SIG-M5 treated with dmso at 0.1 percent for 504 hours (cell line): ENCODE results near the gene CCDC195.
"Not testable (repeated sequence)": the region's sequence is repeated elsewhere in the genome, so short reads cannot be mapped to it uniquely, and the experiment has no call there.

Experiments used
- DNase-seq: peaks from one replicate; lab custom pipeline; 2025; ENCODE audit not compliant: unreplicated experiment; lab: John Stamatoyannopoulos, UW

Gene CCDC195

DNA sequence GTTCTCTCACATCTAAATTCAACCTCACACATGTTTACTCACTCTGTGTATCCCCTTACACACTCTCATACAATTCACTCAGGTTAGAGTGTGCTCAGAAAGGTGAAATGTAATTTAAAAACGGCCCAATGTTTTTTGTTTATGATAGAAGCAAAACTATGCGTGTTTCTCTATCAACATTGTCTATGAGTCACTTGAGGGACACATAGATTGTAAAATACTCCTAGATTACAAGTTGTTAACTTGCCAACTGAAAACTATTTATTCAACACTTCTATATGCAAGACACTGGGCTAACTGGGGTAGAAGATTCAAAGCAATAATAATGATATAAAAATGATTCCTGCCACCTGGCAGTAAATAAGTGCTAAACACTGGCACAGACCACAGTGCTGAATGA is 24.6 kb downstream of the CCDC195 start:
- no peak for DNase-seq

DNA sequence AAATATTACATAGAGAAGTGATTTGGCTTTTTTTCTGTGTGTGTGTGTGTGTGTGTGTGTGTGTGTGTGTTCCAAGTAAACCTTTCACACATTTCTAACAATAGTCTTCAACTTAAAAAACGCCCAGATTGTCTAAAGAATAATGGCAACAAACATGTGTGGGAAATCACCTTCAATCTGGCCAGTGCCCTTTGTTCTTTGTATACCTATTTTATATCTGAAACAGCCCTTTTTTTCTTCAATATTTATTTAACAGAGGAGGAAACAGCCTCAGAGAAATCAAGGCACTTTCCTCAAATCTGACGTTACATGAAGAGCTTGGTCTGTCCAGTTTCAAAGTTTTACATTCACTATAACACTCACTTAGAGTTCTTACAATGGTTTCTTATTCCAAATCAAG is 25.3 kb downstream of the CCDC195 start:
- DNase-seq = no peak

DNA sequence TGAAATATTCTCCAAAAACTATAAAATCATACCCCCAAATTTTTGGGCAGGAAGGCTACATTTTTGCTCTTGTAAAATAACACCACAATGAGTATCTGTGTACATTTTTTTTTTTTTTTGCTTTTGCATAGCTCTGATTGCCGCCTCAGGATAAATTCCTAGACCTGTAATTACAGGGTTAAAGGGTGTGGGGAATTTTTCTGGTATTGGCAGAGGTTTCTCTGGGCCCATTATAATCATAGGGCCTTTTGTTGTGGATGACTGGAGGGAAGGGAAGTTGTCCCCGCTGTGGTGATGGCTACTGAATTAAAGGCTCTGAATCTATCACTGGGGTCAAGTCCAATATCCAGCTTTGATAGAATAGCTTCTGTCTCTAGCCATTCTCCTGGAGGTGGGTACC is 26.6 kb downstream of the CCDC195 start:
- no peak for DNase-seq

DNA sequence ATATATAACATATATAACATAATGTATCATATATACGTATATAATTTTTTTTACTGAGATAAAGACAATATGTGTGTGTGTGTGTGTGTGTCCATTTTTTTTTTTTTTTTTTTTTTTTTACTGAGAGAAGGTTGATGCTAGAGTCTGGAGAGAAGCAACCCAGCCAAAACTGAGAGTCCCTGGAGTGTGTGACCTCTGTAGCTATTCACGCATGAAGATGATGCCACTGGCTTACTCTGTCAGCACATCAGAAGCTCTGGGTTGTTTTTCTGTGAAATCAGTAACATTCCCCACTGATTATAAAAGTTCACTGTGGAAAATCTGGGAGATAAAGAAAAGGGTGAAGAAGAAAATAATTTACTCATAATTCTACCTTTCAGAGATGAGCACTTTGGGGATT is 27.2 kb downstream of the CCDC195 start:
- DNase-seq = no peak

DNA sequence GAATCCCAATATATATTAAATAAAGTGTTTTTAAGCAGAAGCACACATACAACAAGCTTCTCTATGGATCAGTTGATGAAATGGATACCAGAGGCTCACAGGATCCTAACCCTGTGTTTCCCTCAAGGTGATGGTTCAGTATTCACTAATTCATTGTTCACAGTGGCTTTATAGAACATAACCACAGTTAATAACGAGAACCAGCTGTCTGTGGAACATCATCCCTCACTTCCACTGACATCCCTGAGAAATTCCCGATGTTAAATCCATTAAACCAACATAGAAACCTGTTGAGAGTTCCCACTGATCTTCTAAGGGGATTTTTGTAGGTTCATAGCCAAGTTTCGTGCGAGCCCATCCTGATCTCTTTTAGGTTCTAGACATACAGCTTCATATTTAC is 29.0 kb downstream of the CCDC195 start:
- no peak for DNase-seq

DNA sequence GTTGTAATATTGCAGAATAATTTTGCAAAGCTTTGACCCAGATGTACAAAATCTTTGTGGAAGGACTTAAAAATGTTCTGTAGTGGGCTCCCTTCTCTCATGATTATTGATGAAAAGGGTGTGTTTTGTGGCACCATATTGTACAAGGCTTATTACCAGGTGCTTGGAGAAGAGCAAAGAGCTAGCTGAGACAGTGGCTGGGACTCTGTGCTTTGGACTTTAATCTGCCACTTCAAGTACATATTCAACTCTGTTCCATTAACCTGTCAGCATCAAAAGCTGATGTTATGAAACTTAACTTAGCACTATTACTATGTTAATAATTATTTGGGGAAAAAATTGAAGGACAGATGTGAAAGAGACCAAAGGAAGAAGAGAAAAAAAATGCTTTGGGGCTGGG is 31.0 kb downstream of the CCDC195 start:
- no peak for DNase-seq

DNA sequence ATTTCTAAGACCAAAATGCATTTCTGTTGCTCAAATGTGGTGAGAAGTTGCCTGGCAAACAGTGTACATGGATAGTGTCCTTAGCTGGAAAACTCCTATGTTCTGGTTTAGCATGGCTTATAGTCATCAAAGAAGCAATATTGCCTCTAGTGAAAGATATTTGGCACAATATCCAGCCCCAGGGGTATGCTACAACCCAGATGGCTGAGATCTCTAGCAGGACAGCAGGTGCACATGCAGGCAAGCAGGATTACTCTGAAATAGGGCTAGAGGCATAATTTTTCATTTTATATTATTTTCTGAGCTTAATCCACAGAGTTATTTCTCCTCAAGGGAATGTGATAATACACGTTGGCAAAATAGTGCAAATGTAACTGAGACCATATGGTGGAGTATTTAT is 34.0 kb downstream of the CCDC195 start:
- no peak for DNase-seq

DNA sequence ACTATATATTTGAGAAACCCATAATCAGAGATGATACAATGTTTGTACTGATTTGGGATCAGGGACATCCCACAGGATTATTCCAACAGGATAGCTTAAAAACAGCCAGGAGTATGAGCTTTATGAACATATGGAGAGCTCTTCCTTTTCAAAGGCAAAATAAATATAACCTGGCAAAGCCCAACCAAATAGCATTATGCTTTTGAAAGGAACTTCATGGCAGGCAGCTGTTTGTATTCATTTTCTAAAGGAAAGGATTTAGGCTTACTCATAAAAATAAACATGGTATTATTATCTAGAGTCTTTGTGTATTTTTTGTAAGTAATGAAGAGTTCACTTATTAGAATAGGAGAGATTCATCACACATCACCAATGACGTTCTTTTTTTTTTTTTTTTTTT is 44.4 kb downstream of the CCDC195 start:
- DNase-seq = no peak

DNA sequence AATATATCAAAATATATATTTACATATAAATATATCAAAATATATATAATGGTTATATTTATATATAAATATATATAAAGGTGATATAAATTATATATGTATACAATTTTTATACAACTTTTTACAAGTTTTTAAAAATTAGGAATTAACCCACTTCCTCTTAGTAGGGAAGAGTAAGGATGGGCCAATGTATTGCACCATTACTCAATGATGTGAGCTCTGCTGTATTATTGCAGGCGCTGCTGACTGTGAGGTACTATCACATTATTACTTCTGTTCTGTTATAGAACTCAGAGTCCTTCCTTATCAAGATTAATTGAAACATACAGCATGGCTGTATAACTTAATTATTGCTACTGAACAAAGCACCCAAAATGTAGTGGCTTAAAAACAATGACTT is 46.0 kb downstream of the CCDC195 start:
- DNase-seq = peak; percentile 33

DNA sequence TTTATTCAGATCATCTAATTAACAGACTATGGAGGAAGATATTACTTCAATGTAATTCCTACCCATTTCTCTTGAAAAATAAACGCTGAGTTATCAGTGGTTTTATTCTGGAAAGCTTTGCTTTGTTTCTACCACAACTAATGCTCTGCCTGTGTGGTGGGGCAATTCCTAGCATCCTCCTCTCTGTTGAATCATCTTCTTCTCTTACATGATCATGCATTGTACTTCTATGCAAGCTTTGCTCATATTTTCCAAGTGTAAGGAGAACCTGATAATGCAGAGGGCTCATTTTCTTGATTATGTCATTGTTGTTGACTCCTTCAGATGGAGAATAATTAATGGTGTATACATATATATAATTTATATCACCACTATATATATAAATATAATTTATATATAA is 46.7 kb downstream of the CCDC195 start:
- DNase-seq = no peak

DNA sequence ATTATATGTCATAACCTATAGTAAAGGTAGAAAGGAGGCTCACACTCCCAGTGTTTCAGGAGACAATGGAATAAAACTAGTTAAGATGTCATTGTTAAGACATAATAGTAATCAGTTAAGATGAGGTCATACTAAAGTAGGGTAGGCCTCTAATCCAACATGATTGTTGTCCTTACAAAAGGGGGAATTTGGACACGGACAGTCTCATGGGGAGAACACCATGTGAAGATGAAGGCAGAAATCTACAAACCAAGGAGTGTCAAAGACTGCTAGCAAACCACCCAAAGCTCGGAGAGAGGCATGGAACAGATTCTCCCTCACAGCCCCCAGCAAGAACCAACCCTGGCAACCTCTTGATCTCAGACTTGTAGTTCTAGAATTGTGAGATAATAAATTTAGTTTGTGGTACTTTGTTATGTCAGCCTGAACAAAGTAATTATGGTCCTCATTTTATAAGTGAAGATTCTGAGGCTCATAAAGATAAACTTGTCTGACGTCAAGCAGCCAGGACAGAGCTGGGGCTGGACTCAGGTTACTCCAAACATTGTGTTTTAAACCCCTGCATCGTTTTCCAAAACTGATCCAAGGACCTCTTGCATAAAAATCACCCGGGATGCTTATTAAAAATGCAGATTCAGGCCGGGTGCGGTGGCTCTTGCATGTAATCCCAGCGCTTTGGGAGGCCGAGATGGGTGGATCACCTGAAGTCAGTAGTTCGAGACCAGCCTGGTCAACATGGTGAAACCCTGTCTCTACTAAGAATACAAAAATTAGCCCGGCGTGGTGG is 47.8 kb downstream of the CCDC195 start:
- DNase-seq = no peak

DNA sequence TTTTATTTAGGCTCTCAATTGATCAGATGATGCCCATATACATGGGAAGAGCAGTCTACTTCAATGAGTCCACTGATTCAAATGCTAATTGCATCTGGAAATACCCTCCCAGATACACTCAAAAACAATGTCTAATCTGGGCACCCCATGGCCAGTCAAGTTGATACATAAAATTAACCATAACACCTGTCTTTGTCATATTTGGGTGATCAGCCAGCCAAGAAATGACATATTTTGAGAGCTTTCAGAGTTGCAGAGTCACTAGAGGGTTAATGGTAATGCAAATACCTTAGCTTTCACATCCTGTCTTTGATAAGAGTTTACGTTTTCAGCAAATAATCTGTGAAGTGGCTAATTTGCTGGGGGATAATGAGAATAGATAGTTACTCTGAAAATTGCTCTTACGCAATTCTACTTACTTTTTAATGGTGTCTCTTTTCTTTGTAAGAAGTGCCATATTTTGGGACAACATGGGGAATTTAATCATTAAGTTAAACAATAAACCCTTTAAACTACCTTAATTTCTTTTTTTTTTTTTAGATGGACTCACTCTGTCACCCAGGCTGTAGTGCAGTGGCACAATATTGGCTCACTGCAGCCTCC is 49.1 kb downstream of the CCDC195 start:
- DNase-seq = no peak

DNA sequence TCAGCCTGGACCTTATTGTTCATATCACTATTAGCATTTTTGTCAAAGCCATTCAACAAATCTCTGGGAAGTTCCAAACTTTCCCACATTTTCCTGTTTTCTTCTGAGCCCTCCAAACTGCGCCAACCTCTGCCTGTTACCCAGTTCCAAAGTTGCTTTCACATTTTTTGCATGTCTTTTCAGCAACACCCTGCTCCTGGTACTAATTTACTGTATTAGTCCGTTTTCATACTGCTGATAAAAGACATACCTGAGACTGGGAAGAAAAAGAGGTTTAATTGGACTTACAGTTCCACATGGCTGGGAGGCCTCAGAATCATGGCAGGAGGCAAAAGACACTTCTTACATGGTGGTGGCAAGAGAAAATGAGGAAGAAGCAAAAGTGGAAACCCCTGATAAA is 52.8 kb downstream of the CCDC195 start:
- DNase-seq = not testable (repeated sequence)

DNA sequence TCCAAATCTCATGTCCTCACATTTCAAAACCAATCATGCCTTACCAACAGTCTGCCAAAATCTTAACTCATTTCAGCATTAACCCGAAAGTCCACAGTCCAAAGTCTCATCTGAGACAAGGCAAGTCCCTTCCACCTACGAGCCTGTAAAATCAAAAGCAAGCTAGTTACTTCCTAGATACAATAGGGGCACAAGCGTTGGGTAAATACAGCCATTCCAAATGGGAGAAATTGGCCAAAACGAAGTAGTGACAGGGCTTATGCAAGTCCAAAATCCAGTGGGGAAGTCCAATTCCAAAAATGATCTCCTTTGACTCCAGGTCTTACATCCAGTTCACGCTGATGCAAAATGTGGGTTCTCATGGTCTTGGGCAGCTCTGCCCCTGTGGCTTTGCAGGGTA is 54.5 kb downstream of the CCDC195 start:
- not testable (repeated sequence) for DNase-seq

DNA sequence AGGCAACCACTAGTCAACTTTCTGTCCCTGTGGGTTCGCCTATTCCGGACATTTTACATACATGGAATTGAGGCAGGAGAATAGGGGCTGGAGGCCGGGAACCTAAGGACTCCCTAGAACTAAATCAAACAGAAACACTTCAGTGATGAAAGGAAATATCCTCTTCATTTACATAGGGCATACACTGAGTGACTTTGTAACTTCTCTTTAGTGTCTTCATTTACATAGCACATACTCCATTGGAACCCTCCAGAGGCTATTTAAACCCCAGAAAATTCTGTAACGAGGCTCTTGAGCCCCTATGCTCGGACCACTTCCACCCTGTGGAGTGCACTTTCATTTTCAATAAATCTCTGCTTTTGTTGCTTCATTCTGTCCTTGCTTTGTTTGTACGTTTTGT is 56.5 kb downstream of the CCDC195 start:
- DNase-seq = no peak

DNA sequence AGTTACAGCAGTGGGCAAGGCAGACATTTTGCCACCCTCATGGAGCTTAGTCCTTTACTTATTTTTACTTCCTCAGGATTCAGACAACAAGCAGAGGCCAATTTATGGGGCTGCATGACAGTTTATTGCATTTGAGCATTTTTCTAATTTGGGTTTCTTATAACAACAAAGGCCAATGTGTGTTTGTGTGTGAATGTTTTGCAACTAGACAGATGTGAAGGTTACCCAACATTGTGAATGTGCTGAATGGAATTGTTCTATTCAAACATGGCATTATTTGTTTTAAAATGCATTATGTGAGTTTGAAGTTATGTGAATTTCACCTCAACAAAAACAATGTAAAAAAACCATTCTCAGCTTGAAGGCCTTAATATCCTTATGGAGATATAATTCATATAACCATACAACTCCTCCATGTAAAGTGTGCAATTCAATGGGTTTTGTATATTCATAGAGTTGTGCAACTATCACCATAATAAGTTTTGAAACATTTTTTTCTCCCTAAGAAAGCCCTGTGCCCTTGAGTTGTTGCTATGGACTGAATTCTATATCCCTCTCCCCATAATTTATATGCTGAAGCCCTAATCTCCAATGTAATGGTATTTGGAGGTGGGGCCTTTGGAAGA is 57.3 kb downstream of the CCDC195 start:
- DNase-seq = no peak

DNA sequence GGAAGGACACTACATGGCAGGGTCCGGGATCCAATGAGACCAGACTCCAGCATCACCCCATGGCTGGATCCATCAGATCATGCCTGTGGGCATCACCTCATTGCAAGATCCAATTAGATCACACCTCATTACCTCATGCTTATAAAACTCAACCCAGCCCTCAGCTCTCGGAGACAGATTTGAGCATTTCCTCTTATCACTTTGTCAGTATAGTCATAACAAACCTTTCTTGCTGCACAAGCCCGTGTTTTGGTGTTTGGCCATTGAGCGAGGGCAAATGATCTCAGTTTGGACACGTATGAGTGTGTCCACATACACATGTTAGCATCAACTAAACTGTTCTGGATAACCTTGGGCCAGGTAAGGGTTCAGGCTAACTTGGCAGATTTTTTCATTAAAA is 58.8 kb downstream of the CCDC195 start:
- DNase-seq = no peak

DNA sequence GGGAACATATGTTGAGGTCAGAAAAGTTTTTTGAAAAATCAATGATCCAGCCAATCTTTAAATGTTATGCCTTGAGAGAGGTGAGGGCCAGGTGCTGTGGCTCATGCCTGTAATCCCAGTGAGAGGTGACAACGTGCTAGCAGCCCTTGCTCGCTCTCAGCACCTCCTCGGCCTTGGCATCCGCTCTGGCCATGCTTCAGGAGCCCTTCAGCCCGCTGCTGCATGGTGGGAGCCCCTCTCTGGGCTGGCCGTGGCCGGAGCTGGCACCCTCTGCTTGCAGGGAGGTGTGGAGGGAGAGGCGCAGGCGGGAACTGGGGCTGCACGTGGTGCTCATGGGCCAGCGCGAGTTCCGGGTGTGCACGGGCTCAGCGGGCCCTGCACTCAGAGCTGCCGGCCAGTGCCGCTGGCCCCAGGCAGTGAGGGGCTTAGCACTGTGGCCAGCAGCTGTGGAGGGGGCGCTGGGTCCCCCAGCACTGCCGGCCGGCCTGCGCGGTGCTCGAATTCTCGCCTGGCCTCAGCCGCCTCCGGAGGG is 61.1 kb downstream of the CCDC195 start:
- DNase-seq = no peak
